Naive thymus-derived CD8-positive, alpha-beta T cell (primary cell): ENCODE results near the gene STAMBPL1. TPM values are rescaled to one million over a fixed set of nuclear protein-coding genes. Genes with fewer than 3 reads are reported as not detected.

Source experiments
- ATAC-seq, 2 donors: fragments of 150-1000 bp; cut with Tn5 transposase in 1 of 2; sonication (Bioruptor Pico), chemical (Tn5 transposase) in 1 of 2; 1 replicate in 1 of 2; 2 replicates in 1 of 2; pipeline ENCODE4 v1.10.0; 2021; ENCODE audit warnings: mild to moderate bottlenecking in 2 of 2, moderate library complexity in 2 of 2
- POLR2A ChIA-PET: fragments of 350-600 bp; sonication (Branson Sonifier 250); formaldehyde crosslinking; loops from one replicate; lab custom pipeline; 2021; ENCODE audit warnings: antibody characterized with exemption; lab: Charles Lee
- DNase-seq, 10 donors: peaks; one replicate each; pipeline versions ENCODE4 v3.0.0 to v3.0.0-alpha.2; 2020 to 2022
- H3K27ac Mint-ChIP-seq, 10 donors: one replicate each; pipeline ENCODE4 v1.8.0; 2020 to 2022; ENCODE audit warnings: mild to moderate bottlenecking in 10 of 10, mixed read lengths in 10 of 10, moderate library complexity in 4 of 10, inconsistent platforms in 1 of 10
- H3K27me3 Mint-ChIP-seq, 5 donors: one replicate each; pipeline ENCODE4 v1.8.0; 2021 to 2022; ENCODE audit warnings: mixed read lengths in 5 of 5
- H3K36me3 Mint-ChIP-seq, 3 donors: one replicate each; pipeline ENCODE4 v1.8.0; 2020 to 2022; ENCODE audit warnings: mixed read lengths in 3 of 3, mild to moderate bottlenecking in 2 of 3, inconsistent platforms in 1 of 3
- H3K4me1 Mint-ChIP-seq, 4 donors: one replicate each; pipeline ENCODE4 v1.8.0; 2021 to 2022; ENCODE audit warnings: mixed read lengths in 4 of 4
- H3K4me3 Mint-ChIP-seq, 10 donors: one replicate each; pipeline ENCODE4 v1.8.0; 2020 to 2022; ENCODE audit warnings: mild to moderate bottlenecking in 10 of 10, mixed read lengths in 10 of 10, moderate library complexity in 6 of 10, inconsistent platforms in 1 of 10
- H3K9me3 Mint-ChIP-seq, 9 donors: one replicate each; pipeline ENCODE4 v1.8.0; 2020 to 2022; ENCODE audit warnings: mixed read lengths in 9 of 9, mild to moderate bottlenecking in 3 of 9, inconsistent platforms in 1 of 9, moderate library complexity in 1 of 9
- polyA plus RNA-seq, 3 donors: library from polyadenylated mRNA; unstranded; fragments of 300-500 nt; fragmentation: Illumina TruSeq; gene quantifications; one replicate each; pipeline ENCODE4 v1.2.3, GENCODE V29; 2021
- total RNA-seq, 8 experiments: library from RNA in 2 of 8; stranded (reverse) in 2 of 8; gene quantifications; one replicate each; pipeline ENCODE4 v1.2.3 and lab custom pipeline; 2021 to 2026

The STAMBPL1 gene
- total and polyA plus RNA-seq, 5 experiments from 2014 or later = 5.5 to 23.9 (median 7.0) TPM

DNA sequence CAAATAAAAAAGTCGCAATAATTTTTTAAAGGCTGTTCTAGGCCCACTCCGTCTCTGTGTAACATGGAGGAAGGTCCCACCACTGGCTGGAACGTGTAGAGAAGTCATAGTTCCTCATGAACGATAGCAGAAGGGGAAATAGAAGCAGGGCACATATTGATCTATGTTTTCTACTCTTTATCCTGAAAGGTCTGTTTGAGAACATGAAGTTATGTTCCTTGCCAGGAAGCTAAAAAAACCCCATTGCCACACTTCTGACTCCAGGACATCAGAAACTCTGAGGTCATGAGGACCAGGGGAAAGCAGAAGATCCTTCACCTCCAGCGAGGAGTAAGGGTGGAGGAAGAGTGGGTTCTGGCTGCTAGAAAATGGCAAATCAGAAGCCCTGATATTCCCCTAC lies 39.2 kb upstream of the STAMBPL1 start:
- Mint-ChIP-seq H3K36me3 (no peaks in the 10 kb centered on the region), H3K4me3 (no peak overlapping the region), H3K27me3 (peaks cover 1 to 8% (median 4%) of the 10 kb centered on the region in 5 donors), H3K27ac (no peak overlapping the region), H3K9me3 (no peaks in the 10 kb centered on the region), H3K4me1 (no peaks in the 10 kb centered on the region)
- POLR2A ChIA-PET = no interaction called here
- ATAC-seq (no peak), DNase-seq (no peak)

GRCh38 chr10:88841316-88842111 lies 38.5 kb upstream of the STAMBPL1 start:
- no peaks in the 10 kb centered on the region for H3K9me3 Mint-ChIP-seq
- ATAC-seq (no peak), DNase-seq (no peak)
- H3K4me1 Mint-ChIP-seq = no peaks in the 10 kb centered on the region
- POLR2A ChIA-PET = interaction anchor here (1.0 kb wide), 1 partner anchor 38 kb away, joined by 3 read pairs; the partner anchor contains the start of gene STAMBPL1
- H3K27ac Mint-ChIP-seq = no peak overlapping the region
- no peak overlapping the region for H3K4me3 Mint-ChIP-seq
- H3K36me3 Mint-ChIP-seq = no peaks in the 10 kb centered on the region
- H3K27me3 Mint-ChIP-seq = peaks cover 1 to 11% (median 4%) of the 10 kb centered on the region in 5 donors

GRCh38 chr10:88843171-88843570 lies 36.9 kb upstream of the STAMBPL1 start:
- H3K9me3 Mint-ChIP-seq = no peaks in the 10 kb centered on the region
- no peaks in the 10 kb centered on the region for H3K36me3 Mint-ChIP-seq
- no peak for ATAC-seq
- DNase-seq = no peak
- peaks cover 1 to 11% (median 4%) of the 10 kb centered on the region in 5 donors for H3K27me3 Mint-ChIP-seq
- no peak overlapping the region for H3K27ac Mint-ChIP-seq
- POLR2A ChIA-PET = no interaction called here
- H3K4me1 Mint-ChIP-seq = peaks cover 0 to under 1% (median 0%) of the 10 kb centered on the region in 4 donors
- no peak overlapping the region for H3K4me3 Mint-ChIP-seq

DNA sequence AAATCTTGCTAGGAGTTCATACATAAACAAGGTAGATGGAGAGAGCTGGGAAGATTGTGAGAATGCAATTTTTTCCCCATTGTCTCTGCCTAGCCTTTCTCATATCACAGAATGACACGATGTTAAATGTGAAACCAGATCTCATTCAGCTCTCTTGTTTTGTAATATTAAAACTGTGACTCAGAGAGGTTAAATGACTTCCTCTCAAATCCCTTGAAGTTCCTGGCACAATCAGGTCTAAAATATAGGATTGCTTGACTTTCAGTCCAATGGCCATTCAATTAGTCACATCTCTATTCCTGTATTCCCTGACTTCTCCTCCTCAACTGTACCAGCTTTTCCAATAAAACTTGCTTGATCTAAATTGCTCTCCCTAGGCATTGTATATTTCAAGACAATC lies 31.5 kb upstream of the STAMBPL1 start:
- no peak for DNase-seq
- H3K4me1 Mint-ChIP-seq = peaks cover 0 to 11% (median 7%) of the 10 kb centered on the region in 4 donors
- H3K27ac Mint-ChIP-seq = no peak overlapping the region
- no peak overlapping the region for H3K4me3 Mint-ChIP-seq
- H3K9me3 Mint-ChIP-seq = no peaks in the 10 kb centered on the region
- POLR2A ChIA-PET = interaction anchor here (0.6 kb wide), 1 partner anchor 31 kb away, joined by 3 read pairs; the partner anchor contains the start of gene STAMBPL1
- H3K27me3 Mint-ChIP-seq = peaks cover 1 to 11% (median 6%) of the 10 kb centered on the region in 5 donors
- ATAC-seq = no peak
- H3K36me3 Mint-ChIP-seq = no peaks in the 10 kb centered on the region

GRCh38 chr10:88849234-88849633 lies 30.8 kb upstream of the STAMBPL1 start:
- Mint-ChIP-seq H3K36me3 (no peaks in the 10 kb centered on the region), H3K9me3 (no peaks in the 10 kb centered on the region), H3K27me3 (peaks cover 0 to 11% (median 6%) of the 10 kb centered on the region in 5 donors), H3K4me3 (no peak overlapping the region), H3K4me1 (peaks cover 0 to 13% (median 7%) of the 10 kb centered on the region in 4 donors), H3K27ac (no peak overlapping the region)
- POLR2A ChIA-PET = no interaction called here
- no peak for ATAC-seq
- DNase-seq = no peak

- Mint-ChIP-seq H3K4me1 (peaks cover 0 to 13% (median 7%) of the 10 kb centered on the region in 4 donors), H3K36me3 (no peaks in the 10 kb centered on the region), H3K9me3 (no peaks in the 10 kb centered on the region), H3K27me3 (peaks cover 0 to 7% (median 3%) of the 10 kb centered on the region in 5 donors), H3K4me3 (no peak overlapping the region), H3K27ac (no peak overlapping the region)
- no peak for DNase-seq
- ATAC-seq = no peak
- POLR2A ChIA-PET = no interaction called here
These were observed 29.3 kb upstream of the STAMBPL1 start for GRCh38 chr10:88850712-88851111.

DNA sequence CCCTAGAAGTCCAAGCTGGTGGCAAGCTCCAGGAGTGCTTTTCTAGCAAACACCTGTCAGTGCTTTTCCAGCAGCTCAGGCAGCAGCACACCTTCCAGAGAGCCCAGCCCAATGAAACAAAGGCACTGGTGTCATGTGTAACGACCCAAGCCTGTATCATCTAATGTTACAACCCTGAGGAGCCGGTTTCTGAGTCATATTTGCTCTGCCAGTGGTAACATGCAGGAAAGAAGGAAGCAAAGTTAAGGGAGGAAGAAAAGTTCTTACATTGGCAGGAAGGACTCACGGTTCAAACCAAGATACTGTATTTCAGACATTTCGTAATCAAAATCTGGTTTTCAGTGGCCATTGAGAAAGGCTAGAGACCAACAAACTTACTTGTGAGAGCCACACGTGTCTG lies 28.3 kb upstream of the STAMBPL1 start, which contains the start of gene ANKRD22:
TSS of gene ANKRD22 (minus strand) at position 139 of the 400 bp plus-strand sequence. CDS start 237 bp downstream, outside the sequence.
- no peak for ATAC-seq
- no peak within 1 kb of the TSS for H3K4me3 Mint-ChIP-seq

DNA sequence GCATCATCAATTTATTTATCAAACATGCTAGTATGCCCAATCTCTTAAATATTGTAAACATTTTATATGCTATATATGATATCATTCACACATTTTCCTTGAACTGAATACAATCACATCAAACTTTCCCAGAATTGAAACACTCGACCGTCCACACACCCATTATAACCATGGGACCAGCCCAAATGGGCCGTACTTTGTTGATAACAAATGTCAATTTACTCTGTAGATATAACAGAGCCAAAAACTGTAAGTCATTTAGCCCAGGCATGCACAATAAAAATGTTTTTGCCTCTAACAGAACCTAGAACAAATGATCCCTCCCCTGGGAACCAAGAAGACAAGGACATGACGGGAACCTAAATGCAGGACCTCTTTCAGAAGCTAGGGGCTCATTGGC lies 27.7 kb upstream of the STAMBPL1 start:
- Mint-ChIP-seq H3K27ac (no peak overlapping the region), H3K27me3 (peaks cover 0 to 6% (median 3%) of the 10 kb centered on the region in 5 donors), H3K4me3 (no peak overlapping the region), H3K4me1 (peaks cover 0 to 13% (median 7%) of the 10 kb centered on the region in 4 donors), H3K36me3 (no peaks in the 10 kb centered on the region), H3K9me3 (no peaks in the 10 kb centered on the region)
- no peak for DNase-seq
- POLR2A ChIA-PET = no interaction called here
- ATAC-seq = no peak

More for the DNA sequence above, 28.3 kb upstream of the STAMBPL1 start, which contains the start of gene ANKRD22:
- H3K4me1 Mint-ChIP-seq = peaks cover 0 to 13% (median 7%) of the 10 kb centered on the region in 4 donors
- H3K27me3 Mint-ChIP-seq = peaks cover 0 to 5% (median 3%) of the 10 kb centered on the region in 5 donors
- H3K27ac Mint-ChIP-seq = no peak within 1 kb of the TSS
- H3K9me3 Mint-ChIP-seq = no peaks in the 10 kb centered on the region
- H3K36me3 Mint-ChIP-seq = no peaks in the 10 kb centered on the region
- POLR2A ChIA-PET = no interaction called here
- DNase-seq = no peak

DNA sequence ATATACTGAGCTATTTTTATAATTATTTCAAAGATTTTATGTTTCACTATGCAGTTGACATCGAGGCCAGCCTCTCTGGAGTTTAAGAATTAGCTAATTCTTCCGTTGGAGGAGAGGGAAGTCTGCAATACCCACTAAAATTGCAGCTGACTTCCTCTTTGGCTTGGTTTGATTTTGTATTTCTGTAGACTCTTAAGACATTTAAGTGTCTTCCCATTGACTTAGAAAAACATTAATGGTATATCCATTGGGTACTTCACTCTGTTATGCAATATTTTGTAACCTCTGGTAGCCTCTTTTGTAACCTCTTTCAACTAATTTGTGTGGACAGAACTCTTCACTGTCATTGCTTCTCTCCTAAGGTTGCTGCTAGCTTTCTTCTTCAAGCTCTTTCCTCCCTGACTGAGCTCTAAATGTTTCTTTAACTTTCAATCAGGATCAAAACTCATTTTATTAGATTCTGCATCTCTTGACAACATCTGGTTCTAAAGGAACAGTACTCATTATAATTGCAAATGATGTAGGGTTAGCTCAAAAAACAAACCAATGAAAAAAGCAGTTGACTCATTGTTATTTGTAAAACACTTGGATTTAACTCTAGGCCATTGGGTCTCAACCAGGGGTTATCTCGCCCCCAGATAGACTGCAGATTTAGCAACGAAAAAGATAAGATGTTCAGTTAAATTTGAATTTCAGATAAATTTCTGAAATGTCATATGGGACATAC lies 26.7 kb upstream of the STAMBPL1 start:
- POLR2A ChIA-PET = no interaction called here
- Mint-ChIP-seq H3K27me3 (peaks cover 0 to 6% (median 2%) of the 10 kb centered on the region in 5 donors), H3K4me1 (peaks cover 0 to 12% (median 6%) of the 10 kb centered on the region in 4 donors), H3K36me3 (no peaks in the 10 kb centered on the region), H3K4me3 (no peak overlapping the region), H3K27ac (no peak overlapping the region), H3K9me3 (no peaks in the 10 kb centered on the region)
- ATAC-seq (no peak), DNase-seq (no peak)

DNA sequence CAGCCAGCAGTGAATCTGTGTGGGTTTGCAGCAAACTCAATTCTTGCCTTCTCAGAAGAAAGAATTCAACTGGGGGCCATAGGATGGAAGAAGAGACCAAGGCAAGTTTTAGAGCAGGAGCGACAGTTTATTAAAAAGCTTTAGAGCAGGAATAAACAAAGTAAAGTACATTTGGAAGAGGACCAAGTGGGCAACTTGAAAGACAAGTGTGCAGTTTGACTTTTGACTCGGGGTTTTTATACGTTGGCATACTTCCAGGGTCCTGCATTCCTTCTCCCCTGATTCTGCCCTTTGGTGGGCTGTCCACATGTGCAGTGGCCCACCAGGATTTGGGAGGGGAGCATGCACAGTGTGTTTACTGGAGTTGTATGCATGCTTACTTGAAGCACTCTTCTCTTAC lies 25.4 kb upstream of the STAMBPL1 start:
- POLR2A ChIA-PET = no interaction called here

GRCh38 chr10:88857831-88858230 lies 22.2 kb upstream of the STAMBPL1 start:
- POLR2A ChIA-PET = no interaction called here
- ATAC-seq (no peak), DNase-seq (no peak)
- Mint-ChIP-seq H3K27ac (no peak overlapping the region), H3K36me3 (no peaks in the 10 kb centered on the region), H3K27me3 (peaks cover 0 to 8% (median 5%) of the 10 kb centered on the region in 5 donors), H3K9me3 (no peaks in the 10 kb centered on the region), H3K4me1 (peaks cover 0 to 5% (median 2%) of the 10 kb centered on the region in 4 donors), H3K4me3 (no peak overlapping the region)

More for the DNA sequence above, 25.4 kb upstream of the STAMBPL1 start:
- H3K27ac Mint-ChIP-seq = no peak overlapping the region
- H3K36me3 Mint-ChIP-seq = no peaks in the 10 kb centered on the region
- H3K4me1 Mint-ChIP-seq = peaks cover 0 to 5% (median 2%) of the 10 kb centered on the region in 4 donors
- no peak for ATAC-seq
- peaks cover 0 to 6% (median 3%) of the 10 kb centered on the region in 5 donors for H3K27me3 Mint-ChIP-seq
- no peaks in the 10 kb centered on the region for H3K9me3 Mint-ChIP-seq
- DNase-seq = no peak
- no peak overlapping the region for H3K4me3 Mint-ChIP-seq

DNA sequence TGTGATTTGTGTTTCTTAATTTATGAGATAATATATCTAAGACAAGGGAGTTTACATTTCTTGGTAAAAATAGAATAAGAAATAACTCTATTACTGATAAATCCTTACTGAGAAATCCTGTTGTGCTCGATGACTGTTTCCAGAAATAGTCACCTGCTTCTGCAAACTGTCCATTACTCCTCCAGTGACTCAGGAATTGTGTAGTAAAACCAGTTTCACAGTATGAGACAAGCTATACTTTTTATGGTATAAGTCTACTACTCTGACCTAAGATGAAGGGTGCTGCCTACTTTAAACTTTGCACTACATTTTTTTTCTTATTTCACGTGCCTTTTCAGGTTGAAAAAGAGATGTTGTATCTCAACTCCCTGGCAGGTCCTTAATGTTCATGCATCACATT lies 21.6 kb upstream of the STAMBPL1 start:
- POLR2A ChIA-PET = no interaction called here
- peaks cover 0 to 12% (median 9%) of the 10 kb centered on the region in 5 donors for H3K27me3 Mint-ChIP-seq
- peaks cover 0 to 1% (median under 1%) of the 10 kb centered on the region in 4 donors for H3K4me1 Mint-ChIP-seq
- ATAC-seq = no peak
- DNase-seq = no peak
- H3K36me3 Mint-ChIP-seq = no peaks in the 10 kb centered on the region
- no peaks in the 10 kb centered on the region for H3K9me3 Mint-ChIP-seq
- no peak overlapping the region for H3K4me3 Mint-ChIP-seq
- H3K27ac Mint-ChIP-seq = no peak overlapping the region

DNA sequence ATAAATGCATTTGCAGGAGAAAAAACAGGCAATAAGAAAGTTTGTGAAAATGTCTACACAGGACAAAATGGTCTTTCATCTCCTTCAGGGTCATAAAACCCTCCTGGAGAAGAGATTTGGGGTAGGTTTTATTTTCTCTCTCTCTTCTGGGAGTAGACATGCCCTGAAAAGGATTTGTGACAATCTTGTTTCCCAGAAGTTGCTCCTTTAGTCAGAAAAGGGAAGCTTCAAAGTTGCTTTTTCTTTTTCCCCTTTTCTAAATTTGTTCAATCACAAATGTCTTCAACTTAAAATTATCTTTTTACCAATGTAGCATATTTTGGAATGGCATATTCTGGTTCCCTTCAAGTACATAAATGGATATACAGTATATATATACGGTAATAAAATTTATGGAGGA lies 19.0 kb upstream of the STAMBPL1 start:
- no peaks in the 10 kb centered on the region for H3K36me3 Mint-ChIP-seq
- no peak for DNase-seq
- peaks cover 2 to 12% (median 9%) of the 10 kb centered on the region in 5 donors for H3K27me3 Mint-ChIP-seq
- ATAC-seq = no peak
- no peak overlapping the region for H3K27ac Mint-ChIP-seq
- POLR2A ChIA-PET = no interaction called here
- H3K4me1 Mint-ChIP-seq = no peaks in the 10 kb centered on the region
- no peaks in the 10 kb centered on the region for H3K9me3 Mint-ChIP-seq
- H3K4me3 Mint-ChIP-seq = no peak overlapping the region
